OCI-LY3 (cell line): ENCODE measurements around the gene EFCAB8.

ENCODE experiments used
- EZH2phosphoT487 ChIP-seq: fragments of 200-600 bp; shearing (Covaris generic); IDR thresholded peaks from 2 replicates; pipeline ENCODE4 v1.6.1; 2018; ENCODE audit warnings: antibody characterized with exemption, mixed run types, low read depth
- TF ChIP-seq, protein P1 (sequence below): fragments of 200-600, 300-600 bp; sonication (generic); IDR thresholded peaks from 2 replicates; pipeline ENCODE4 v1.5.1; 2014; ENCODE audit warnings: antibody characterized with exemption, low read length, low read depth

DNA sequence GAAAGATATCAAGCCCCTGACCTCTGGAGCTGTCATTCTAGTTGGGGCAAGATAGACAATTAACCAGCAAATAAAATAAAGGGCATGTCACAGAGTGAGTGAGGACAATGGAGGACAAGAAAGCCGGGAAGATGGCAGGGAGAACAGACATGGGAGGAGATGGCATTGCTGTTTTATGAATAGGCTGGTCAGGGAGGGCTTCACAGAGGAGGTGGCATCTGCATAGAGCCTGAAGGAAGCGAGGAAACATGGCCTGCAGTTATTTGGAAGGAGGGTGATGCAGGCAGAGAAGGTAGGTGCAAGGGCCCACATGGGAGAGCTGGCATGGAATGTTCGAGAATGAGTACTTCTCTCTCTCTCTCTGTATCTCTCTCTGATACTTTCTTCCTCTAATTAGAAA, 63.7 kb downstream of the EFCAB8 start:
- TF ChIP-seq, protein P1, sequence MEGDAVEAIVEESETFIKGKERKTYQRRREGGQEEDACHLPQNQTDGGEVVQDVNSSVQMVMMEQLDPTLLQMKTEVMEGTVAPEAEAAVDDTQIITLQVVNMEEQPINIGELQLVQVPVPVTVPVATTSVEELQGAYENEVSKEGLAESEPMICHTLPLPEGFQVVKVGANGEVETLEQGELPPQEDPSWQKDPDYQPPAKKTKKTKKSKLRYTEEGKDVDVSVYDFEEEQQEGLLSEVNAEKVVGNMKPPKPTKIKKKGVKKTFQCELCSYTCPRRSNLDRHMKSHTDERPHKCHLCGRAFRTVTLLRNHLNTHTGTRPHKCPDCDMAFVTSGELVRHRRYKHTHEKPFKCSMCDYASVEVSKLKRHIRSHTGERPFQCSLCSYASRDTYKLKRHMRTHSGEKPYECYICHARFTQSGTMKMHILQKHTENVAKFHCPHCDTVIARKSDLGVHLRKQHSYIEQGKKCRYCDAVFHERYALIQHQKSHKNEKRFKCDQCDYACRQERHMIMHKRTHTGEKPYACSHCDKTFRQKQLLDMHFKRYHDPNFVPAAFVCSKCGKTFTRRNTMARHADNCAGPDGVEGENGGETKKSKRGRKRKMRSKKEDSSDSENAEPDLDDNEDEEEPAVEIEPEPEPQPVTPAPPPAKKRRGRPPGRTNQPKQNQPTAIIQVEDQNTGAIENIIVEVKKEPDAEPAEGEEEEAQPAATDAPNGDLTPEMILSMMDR = no peak
- TF ChIP-seq EZH2phosphoT487 = no peak
